Measurements from ENCODE around the gene CACFD1. TPM values are rescaled to one million over a fixed set of nuclear protein-coding genes. Genes with fewer than 3 reads are reported as not detected.

The CACFD1 gene
- total and polyA plus RNA-seq, 2 experiments from 2014 or later = 5.8 to 18.2 TPM

- TF ChIP-seq CTCF (conservative IDR thresholded peaks at IDR 0.05; ENCODE audit: low read depth in 2 of 2) = no peak
- no peak for TF ChIP-seq ZNF462 (CRISPR knock-in tag; IDR thresholded peaks at IDR 0.05)
Observed at GRCh38 chr9:133452562-133452961, 7.2 kb upstream of the CACFD1 start (continued).

- no peaks in the 10 kb centered on the region for H3K9me2 ChIP-seq (ENCODE audit: insufficient read depth)
- H3K4me1 Mint-ChIP-seq = 0 out of 3 replicates have a peak, but pooled peaks cover under 1% of the 10 kb centered on the region
- H4K20me1 ChIP-seq (replicated peaks; ENCODE audit: insufficient read depth) = no peaks in the 10 kb centered on the region
- no peaks in the 10 kb centered on the region for H3K27me3 ChIP-seq (ENCODE audit: insufficient read depth)
- H3K36me3 Mint-ChIP-seq (ENCODE audit: low read depth) = no peaks in the 10 kb centered on the region
- no peak overlapping the region for H3K27ac Mint-ChIP-seq
- H3K9me3 Mint-ChIP-seq = no peaks in the 10 kb centered on the region
- H3K4me1 ChIP-seq (ENCODE audit: insufficient read depth) = peaks cover 3% of the 10 kb centered on the region; the same call in 1 of the 2 replicates
- H3K36me3 ChIP-seq (ENCODE audit: insufficient read depth) = no peaks in the 10 kb centered on the region
- peaks cover 5% of the 10 kb centered on the region for H3K27me3 Mint-ChIP-seq (ENCODE audit: insufficient read depth, low read depth, poor library complexity)
- H3F3A ChIP-seq (replicated peaks; ENCODE audit: low read depth) = no peaks in the 10 kb centered on the region
- DNase-seq (ENCODE audit: low spot score) = no peak
- H2AFZ ChIP-seq = no peak overlapping the region
- no peak overlapping the region for H3K4me3 Mint-ChIP-seq
- no peak for ATAC-seq
- no peak overlapping the region for H3K4me2 ChIP-seq
- H3K79me2 ChIP-seq (replicated peaks; ENCODE audit: insufficient read depth) = no peaks in the 10 kb centered on the region
- H3K4me3 ChIP-seq = no peak overlapping the region
- no peak overlapping the region for H3K27ac ChIP-seq (ENCODE audit: low read depth)
- TF ChIP-seq ZNF114 (CRISPR knock-in tag; IDR thresholded peaks at IDR 0.05) = no peak
- no peak for TF ChIP-seq EZH2 (IDR thresholded peaks at IDR 0.05; ENCODE audit: low read depth, unreplicated experiment)
- no peak for TF ChIP-seq CTCF (conservative IDR thresholded peaks at IDR 0.05; ENCODE audit: low read depth in 2 of 2)
- TF ChIP-seq CREB1 (CRISPR knock-in tag; IDR thresholded peaks at IDR 0.05; ENCODE audit: low read depth) = no peak
- no peak for TF ChIP-seq JUNB (IDR thresholded peaks at IDR 0.05; ENCODE audit: unreplicated experiment)
- no peak for TF ChIP-seq REST (IDR thresholded peaks at IDR 0.05; ENCODE audit: unreplicated experiment)
Observed at GRCh38 chr9:133453651-133454050, 6.1 kb upstream of the CACFD1 start.

All from GM23338 (cell line).